ENCODE results near the gene FAM53B.

The FAM53B gene

DNA sequence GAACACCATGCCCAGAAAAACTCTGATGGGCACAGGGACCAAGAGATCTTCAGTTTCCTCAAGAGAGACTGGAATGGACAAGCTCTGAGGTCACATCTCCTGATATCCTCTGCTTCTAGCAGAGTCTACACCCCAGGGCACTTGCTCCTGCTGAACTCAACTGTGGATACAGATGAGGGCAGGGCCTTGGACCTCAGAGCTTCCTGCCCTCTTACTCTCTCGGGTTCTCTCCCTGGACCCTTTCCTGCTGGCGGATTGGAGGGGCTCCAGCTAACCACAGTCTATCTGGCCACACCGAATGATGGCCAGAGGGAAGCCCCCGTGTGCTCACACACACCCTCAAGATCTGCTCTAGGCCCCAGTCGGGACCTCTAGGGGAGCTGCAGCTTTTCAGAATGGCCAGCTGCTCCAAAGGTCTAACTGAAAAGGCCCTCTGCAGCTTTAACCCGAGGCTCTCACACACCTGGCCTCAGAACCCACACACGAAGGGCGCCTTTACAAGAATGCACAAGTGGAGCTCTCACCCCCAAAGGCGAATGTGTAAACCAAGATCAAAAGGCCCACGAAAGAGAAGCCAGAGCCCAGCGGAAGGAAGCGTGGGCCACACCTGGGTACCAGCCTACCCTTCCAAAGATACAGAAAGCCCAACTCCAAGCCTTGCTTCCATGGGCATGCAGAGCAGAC, 65.5 kb downstream of the FAM53B start:
- TF ChIP-seq, protein P1, sequence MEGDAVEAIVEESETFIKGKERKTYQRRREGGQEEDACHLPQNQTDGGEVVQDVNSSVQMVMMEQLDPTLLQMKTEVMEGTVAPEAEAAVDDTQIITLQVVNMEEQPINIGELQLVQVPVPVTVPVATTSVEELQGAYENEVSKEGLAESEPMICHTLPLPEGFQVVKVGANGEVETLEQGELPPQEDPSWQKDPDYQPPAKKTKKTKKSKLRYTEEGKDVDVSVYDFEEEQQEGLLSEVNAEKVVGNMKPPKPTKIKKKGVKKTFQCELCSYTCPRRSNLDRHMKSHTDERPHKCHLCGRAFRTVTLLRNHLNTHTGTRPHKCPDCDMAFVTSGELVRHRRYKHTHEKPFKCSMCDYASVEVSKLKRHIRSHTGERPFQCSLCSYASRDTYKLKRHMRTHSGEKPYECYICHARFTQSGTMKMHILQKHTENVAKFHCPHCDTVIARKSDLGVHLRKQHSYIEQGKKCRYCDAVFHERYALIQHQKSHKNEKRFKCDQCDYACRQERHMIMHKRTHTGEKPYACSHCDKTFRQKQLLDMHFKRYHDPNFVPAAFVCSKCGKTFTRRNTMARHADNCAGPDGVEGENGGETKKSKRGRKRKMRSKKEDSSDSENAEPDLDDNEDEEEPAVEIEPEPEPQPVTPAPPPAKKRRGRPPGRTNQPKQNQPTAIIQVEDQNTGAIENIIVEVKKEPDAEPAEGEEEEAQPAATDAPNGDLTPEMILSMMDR (conservative IDR thresholded peaks at IDR 0.05; ENCODE audit: control insufficient read depth, insufficient read depth, low read depth, low read length) = no peak
- DNase-seq (ENCODE audit: low read depth) = no peak
- H3K4me3 ChIP-seq (ENCODE audit: control insufficient read depth, low read depth, low read length) = no peak overlapping the region

DNA sequence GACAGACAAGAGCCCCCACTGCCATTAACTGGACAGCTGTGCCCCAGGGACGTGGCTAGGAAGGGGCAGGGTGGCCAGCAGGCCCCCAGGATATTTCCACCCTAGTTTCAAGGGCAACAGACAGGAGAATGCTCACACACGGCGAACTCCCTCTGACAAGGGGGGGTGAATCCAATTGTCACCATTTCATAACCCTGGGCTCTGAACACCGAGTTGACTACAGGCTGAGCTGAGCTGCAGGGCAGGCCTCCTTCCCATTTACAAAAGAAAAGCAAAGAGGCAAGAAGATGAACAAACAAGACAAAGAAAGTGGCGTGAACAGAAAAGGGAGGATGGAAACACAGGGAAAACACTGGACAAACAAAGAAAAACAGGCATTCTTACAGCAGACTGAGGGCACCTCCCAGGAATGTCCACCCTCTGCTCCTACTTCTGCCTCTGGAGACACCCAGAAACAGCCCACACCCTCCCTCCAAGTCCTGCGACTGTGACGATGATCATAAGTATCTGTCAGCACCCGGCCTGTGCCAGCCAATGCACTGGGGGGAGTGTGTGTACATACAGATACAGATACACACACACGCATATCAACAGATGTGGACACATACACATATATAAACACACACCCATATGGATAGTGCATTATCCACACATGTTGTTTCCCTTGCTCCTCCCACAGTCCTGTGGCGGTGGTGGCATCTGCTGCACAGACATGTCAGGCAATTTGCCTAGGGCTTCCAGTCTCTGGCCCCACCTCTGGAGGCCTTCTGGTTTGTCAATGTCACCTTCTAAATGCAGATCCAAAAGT, 66.2 kb downstream of the FAM53B start:
- TF ChIP-seq, protein P1 (conservative IDR thresholded peaks at IDR 0.05; ENCODE audit: control insufficient read depth, insufficient read depth, low read depth, low read length) = no peak
- DNase-seq (ENCODE audit: low read depth) = peak; percentile 35
- H3K4me3 ChIP-seq (ENCODE audit: control insufficient read depth, low read depth, low read length) = no peak overlapping the region

- peak; percentile 10 for DNase-seq (ENCODE audit: low read depth)
- TF ChIP-seq, protein P1 (conservative IDR thresholded peaks at IDR 0.05; ENCODE audit: control insufficient read depth, insufficient read depth, low read depth, low read length) = no peak
- H3K4me3 ChIP-seq (ENCODE audit: control insufficient read depth, low read depth, low read length) = no peak overlapping the region
Measured at GRCh38 chr10:124677293-124677699, 66.9 kb downstream of the FAM53B start.

GRCh38 chr10:124676416-124677062, 67.6 kb downstream of the FAM53B start:
- no peak overlapping the region for H3K4me3 ChIP-seq (ENCODE audit: control insufficient read depth, low read depth, low read length)
- TF ChIP-seq, protein P1 (conservative IDR thresholded peaks at IDR 0.05; ENCODE audit: control insufficient read depth, insufficient read depth, low read depth, low read length) = no peak
- no peak for DNase-seq (ENCODE audit: low read depth)

- H3K4me3 ChIP-seq (ENCODE audit: control insufficient read depth, low read depth, low read length) = no peak overlapping the region
- DNase-seq (ENCODE audit: low read depth) = no peak
- TF ChIP-seq, protein P1 (conservative IDR thresholded peaks at IDR 0.05; ENCODE audit: control insufficient read depth, insufficient read depth, low read depth, low read length) = no peak
Measured at GRCh38 chr10:124675824-124676223, 68.4 kb downstream of the FAM53B start.

GRCh38 chr10:124675261-124675660, 68.9 kb downstream of the FAM53B start:
- DNase-seq (ENCODE audit: low read depth) = no peak
- TF ChIP-seq, protein P1 (conservative IDR thresholded peaks at IDR 0.05; ENCODE audit: control insufficient read depth, insufficient read depth, low read depth, low read length) = no peak
- H3K4me3 ChIP-seq (ENCODE audit: control insufficient read depth, low read depth, low read length) = no peak overlapping the region
